Vagina (tissue), 2 donors: Measurements from ENCODE around the gene PLCG1.

Source experiments
- POLR2A ChIP-seq, 2 donors: fragments of 450-650 bp; IDR thresholded peaks; one replicate each; pipeline ENCODE4 v1.6.1; 2017; ENCODE audit warnings: antibody characterized with exemption in 2 of 2, mild to moderate bottlenecking in 2 of 2, moderate library complexity in 2 of 2
- POLR2AphosphoS5 ChIP-seq, 2 donors: sonication (generic); formaldehyde crosslinking; IDR thresholded peaks; one replicate each; pipeline ENCODE4 v1.9.0; 2017; ENCODE audit warnings: antibody characterized with exemption in 2 of 2, mild to moderate bottlenecking in 2 of 2, low read depth in 1 of 2; ENCODE audit not compliant: insufficient read depth in 1 of 2
- TF ChIP-seq, protein P1 (sequence below), 3 experiments: fragments of 450-650 bp in 2 of 3; fragments of 200-600 bp in 1 of 3; sonication (generic) in 1 of 3; IDR thresholded peaks; one replicate each; pipeline ENCODE4 v1.5.1; 2017 to 2019; ENCODE audit warnings: antibody characterized with exemption in 3 of 3, mild to moderate bottlenecking in 2 of 3, moderate library complexity in 2 of 3

GRCh38 chr20:41131594-41132387 is 5.6 kb upstream of the PLCG1 start:
- TF ChIP-seq, protein P1, sequence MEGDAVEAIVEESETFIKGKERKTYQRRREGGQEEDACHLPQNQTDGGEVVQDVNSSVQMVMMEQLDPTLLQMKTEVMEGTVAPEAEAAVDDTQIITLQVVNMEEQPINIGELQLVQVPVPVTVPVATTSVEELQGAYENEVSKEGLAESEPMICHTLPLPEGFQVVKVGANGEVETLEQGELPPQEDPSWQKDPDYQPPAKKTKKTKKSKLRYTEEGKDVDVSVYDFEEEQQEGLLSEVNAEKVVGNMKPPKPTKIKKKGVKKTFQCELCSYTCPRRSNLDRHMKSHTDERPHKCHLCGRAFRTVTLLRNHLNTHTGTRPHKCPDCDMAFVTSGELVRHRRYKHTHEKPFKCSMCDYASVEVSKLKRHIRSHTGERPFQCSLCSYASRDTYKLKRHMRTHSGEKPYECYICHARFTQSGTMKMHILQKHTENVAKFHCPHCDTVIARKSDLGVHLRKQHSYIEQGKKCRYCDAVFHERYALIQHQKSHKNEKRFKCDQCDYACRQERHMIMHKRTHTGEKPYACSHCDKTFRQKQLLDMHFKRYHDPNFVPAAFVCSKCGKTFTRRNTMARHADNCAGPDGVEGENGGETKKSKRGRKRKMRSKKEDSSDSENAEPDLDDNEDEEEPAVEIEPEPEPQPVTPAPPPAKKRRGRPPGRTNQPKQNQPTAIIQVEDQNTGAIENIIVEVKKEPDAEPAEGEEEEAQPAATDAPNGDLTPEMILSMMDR (IDR thresholded peaks at IDR 0.05) = no peak
- TF ChIP-seq POLR2A (IDR thresholded peaks at IDR 0.05) = no peak
- TF ChIP-seq POLR2AphosphoS5 (IDR thresholded peaks at IDR 0.05; ENCODE audit: insufficient read depth in 1 of 2, low read depth in 1 of 2) = no peak
